ENCODE results near the gene KAT7. TPM values are rescaled to one million over a fixed set of nuclear protein-coding genes. Genes with fewer than 3 reads are reported as not detected.

The KAT7 gene
- total RNA-seq, 2 donors from 2014 or later = 48.3 to 78.6 TPM

GRCh38 chr17:49854126-49854525 lies 65.6 kb downstream of the KAT7 start:
- TF ChIP-seq POLR2A (IDR thresholded peaks at IDR 0.05) (no peak), CTCF (IDR thresholded peaks at IDR 0.05) (no peak), POLR2AphosphoS5 (IDR thresholded peaks at IDR 0.05) (no peak)
- Histone ChIP-seq H3K27ac (no peak overlapping the region), H3K27me3 (replicated peaks; ENCODE audit: insufficient read depth) (no peaks in the 10 kb centered on the region), H3K4me3 (no peak overlapping the region), H3K4me1 (replicated peaks) (no peaks in the 10 kb centered on the region), H3K36me3 (no peaks in the 10 kb centered on the region), H3K9me3 (no peaks in the 10 kb centered on the region)
- DNase-seq (ENCODE audit: low spot score) = no peak
- intact Hi-C loops (cut with DNase I) = loop anchor here (5.0 kb wide), 2 partner anchors 147 to 287 kb away; partner anchors contain the start of gene SLC35B1
- 87% methylated on average over 5 of the region's 5 CpGs for WGBS

- Histone ChIP-seq H3K27ac (no peak overlapping the region), H3K9me3 (no peaks in the 10 kb centered on the region), H3K36me3 (no peaks in the 10 kb centered on the region), H3K4me1 (replicated peaks) (no peaks in the 10 kb centered on the region), H3K4me3 (no peak overlapping the region), H3K27me3 (replicated peaks; ENCODE audit: insufficient read depth) (no peaks in the 10 kb centered on the region)
- intact Hi-C loops (cut with DNase I) = no loop called here
- 32% methylated on average over 6 of the region's 6 CpGs for WGBS
- no peak for DNase-seq (ENCODE audit: low spot score)
- no peak for TF ChIP-seq POLR2A (IDR thresholded peaks at IDR 0.05)
- TF ChIP-seq POLR2AphosphoS5 (IDR thresholded peaks at IDR 0.05) = no peak
- TF ChIP-seq CTCF (IDR thresholded peaks at IDR 0.05) = no peak
Measured at GRCh38 chr17:49858796-49859195, 70.3 kb downstream of the KAT7 start.

- Histone ChIP-seq H3K27me3 (replicated peaks; ENCODE audit: insufficient read depth) (no peaks in the 10 kb centered on the region), H3K4me1 (replicated peaks) (no peaks in the 10 kb centered on the region), H3K36me3 (no peaks in the 10 kb centered on the region), H3K9me3 (no peaks in the 10 kb centered on the region), H3K27ac (no peak overlapping the region), H3K4me3 (no peak overlapping the region)
- no peak for TF ChIP-seq POLR2AphosphoS5 (IDR thresholded peaks at IDR 0.05)
- TF ChIP-seq CTCF (IDR thresholded peaks at IDR 0.05) = no peak
- TF ChIP-seq POLR2A (IDR thresholded peaks at IDR 0.05) = no peak
- intact Hi-C loops (cut with DNase I) = no loop called here
- no peak for DNase-seq (ENCODE audit: low spot score)
- 75% methylated on average over 20 of the region's 20 CpGs for WGBS
Measured at GRCh38 chr17:49859991-49860953, 71.8 kb downstream of the KAT7 start.

- peak; percentile 33 for DNase-seq (ENCODE audit: low spot score)
- TF ChIP-seq POLR2AphosphoS5 (IDR thresholded peaks at IDR 0.05) (no peak), POLR2A (IDR thresholded peaks at IDR 0.05) (no peak), CTCF (IDR thresholded peaks at IDR 0.05) (peak; percentile 82 to 90 (median 88))
- no peaks in the 10 kb centered on the region for H3K36me3 ChIP-seq
- no peaks in the 10 kb centered on the region for H3K4me1 ChIP-seq (replicated peaks)
- H3K27me3 ChIP-seq (replicated peaks; ENCODE audit: insufficient read depth) = no peaks in the 10 kb centered on the region
- no peak overlapping the region for H3K27ac ChIP-seq
- H3K4me3 ChIP-seq = no peak overlapping the region
- intact Hi-C loops (cut with DNase I) = loop anchor here (1.0 kb wide), 1 partner anchor 137 kb away; no protein-coding TSS in a partner anchor
- H3K9me3 ChIP-seq = no peaks in the 10 kb centered on the region
- 41% methylated on average over 16 of the region's 16 CpGs for WGBS
Measured at GRCh38 chr17:49861150-49861884, 72.8 kb downstream of the KAT7 start.
